GM21367 (cell line): Measurements from ENCODE around the gene TFPI.
"Not testable (repeated sequence)": the region's sequence is repeated elsewhere in the genome, so short reads cannot be mapped to it uniquely, and the experiment has no call there.

Experiments
- ATAC-seq: cut with Tn5 transposase; IDR thresholded peaks from one replicate; pipeline ENCODE4 v1.9.1; 2021; ENCODE audit not compliant: unreplicated experiment

Gene TFPI

DNA sequence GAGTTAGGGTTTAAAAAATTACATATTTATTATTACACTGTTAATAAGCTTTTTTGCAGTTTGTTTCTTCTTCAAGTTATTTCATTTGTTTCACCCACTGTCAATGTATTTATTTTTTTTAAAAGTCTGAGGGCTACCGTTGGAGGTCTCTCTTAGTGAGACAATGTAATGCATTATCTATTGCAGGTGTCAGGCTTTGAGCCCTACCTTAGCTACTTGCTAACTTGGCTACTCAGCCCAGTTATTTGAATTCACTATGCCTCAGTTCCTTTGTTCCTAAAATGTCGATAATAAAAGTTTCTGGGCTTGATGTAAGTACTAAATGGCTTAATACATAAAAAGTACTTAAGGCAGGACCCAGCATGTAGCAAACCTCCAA is 458 bp upstream of the TFPI start:
- ATAC-seq, result no peak

DNA sequence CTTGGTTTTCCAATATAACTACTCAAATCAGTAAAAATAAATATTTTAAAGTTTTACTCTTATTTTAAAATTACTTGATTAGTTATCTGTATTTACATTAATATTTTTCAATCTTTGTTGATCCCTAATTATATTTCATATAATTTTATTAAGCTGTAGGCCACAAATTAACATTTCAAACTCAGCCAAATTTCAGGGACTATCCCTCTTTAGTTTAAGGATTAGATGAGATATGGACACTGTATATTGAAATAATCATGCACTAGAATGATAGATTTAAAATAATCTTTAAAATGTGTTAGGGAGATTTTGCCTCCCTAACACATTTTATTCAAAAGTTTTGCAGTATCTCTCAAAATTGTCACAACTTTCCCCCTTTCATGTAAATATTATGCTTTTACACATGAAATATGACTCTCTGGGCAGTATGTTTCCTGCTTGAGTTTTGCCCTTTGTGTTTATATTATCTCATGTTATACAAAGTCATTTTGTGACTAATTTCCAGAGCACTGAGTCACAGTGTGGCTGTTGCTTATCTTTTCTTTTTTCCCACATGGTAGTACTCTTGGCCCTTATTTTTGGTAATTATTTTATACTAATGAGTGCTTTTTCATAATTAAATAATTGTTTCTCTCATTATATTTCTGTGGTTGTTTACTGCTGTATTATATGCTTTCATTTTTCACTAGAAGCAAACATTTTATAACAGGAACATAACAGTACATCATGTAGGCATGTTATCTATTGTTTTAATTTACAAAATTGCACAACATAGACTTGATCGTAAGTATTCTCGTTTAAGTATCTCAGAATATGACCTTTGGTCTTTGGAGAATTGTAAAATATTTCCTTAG is 1.2 kb downstream of the TFPI start:
- ATAC-seq, result no peak

DNA sequence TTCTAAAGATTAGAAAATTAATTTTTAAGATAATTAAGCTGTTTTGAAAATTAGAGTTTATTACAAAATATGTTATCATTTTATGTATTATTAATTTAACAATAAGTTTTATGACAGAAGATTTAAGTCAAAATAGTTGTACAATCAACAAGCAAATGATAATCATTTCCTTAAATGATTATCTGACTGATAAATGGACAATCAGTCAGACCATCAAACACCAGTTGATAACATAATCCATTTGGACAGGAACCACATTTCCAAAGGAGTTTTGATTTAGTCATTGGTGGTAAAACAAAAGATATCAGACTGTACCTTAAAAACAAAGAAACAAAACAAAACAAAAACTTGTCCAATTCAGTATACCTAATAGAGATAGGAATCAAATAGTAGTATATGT is 1.9 kb downstream of the TFPI start:
- ATAC-seq, result no peak

DNA sequence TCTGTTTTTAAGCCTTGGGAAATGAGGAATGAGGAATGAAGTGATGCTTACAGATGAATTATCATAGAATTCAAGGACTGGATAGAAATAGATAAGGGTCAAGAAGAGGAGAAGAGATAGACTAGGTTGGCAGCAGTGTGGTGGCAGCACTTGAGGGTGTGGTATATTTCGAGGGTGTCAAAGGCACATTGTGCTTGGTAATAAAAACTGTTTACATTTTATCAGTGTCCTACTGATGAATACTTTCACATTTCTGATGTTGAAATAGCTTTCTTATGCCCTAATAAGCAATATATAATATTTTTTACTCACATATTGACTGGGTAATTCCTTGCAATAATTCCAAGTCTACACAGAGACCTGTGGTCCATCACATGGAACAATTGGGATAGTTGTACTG is 3.4 kb downstream of the TFPI start:
- ATAC-seq, result no peak

DNA sequence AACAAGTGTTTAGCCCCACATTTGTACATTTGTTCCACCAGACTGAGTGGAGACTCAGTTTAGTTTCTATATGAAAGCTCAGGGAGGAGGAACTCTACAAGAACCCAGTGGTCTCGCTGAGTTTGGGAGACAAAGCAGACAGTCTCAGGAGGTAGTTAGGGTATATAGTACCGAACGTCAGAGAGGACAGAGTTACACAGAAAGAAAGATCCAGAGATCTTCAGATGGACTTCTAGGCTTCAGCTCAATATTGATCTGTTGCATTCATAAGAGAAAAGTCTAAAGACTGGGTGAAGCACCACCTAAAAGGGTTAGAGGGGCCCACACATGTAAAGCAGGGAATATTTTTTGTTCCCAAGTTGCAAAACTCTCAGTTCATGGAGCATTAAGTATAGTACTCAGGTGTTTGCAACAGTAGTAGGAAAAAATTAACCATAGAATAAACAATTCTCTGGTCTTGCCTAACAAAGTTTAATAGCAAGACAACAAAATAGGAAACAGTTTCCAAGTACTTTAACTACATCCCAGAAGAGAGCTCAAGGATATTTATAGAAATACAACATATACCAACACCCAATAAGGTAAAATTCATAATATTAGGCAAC is 4.2 kb downstream of the TFPI start:
- no peak for ATAC-seq

- no peak for ATAC-seq
Measured at GRCh38 chr2:187549193-187549592, 5.0 kb downstream of the TFPI start.

- ATAC-seq, result no peak
Measured at GRCh38 chr2:187548656-187549055, 5.6 kb downstream of the TFPI start.

DNA sequence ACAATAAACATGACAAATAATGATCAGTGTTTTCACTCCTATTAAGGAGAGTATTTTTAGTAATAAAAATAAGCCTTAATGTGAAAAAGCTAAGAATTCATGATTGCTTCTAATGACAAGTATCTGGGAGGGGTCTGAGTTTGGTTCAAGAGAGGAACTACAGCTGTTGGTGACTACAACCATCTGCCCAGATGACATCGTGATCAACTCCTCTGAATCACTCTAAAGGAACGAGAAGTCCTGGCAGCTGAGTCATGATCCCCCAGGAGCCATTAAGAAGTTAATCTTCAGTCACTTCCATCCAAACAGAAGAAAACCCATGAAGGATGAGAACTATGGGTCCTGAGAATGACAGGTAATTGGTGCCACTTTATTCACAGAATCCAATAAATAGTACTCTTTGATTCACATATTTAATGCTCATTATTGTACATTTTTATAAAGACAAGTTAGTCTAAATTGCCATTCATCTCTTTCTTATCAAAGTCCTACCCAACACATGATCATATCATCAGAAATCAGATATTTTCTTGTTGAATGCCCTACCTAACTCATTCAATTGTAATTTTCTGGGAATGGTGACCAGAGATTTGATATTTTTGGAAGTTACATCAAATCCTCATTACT is 6.8 kb downstream of the TFPI start:
- ATAC-seq, result no peak

DNA sequence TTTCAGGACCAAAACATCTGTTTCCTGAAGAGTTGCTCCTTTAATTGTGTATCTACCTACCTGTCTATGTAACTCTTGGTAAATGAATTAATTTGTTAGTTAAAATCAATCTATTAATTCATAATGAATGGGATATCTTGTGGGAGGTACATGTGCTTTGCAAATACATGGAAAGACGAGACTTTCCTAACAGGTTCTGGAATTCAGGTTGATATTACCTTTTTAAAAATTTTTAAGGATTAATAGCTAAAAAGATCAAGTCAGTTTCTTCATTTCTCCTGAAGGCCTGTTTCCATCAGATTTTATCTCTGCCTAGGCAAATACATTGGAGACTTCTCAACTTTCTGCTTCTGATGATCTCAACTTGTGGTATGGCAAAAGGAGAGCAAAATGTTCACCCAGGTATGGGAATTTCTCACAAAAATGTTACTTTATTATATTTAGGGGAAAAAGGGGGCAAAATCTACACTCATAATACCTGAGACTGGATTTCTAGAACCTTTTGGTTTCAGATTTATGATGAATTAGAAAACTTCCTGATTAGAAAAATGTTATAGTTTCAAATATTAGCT is 7.4 kb downstream of the TFPI start:
- no peak for ATAC-seq

GRCh38 chr2:187545238-187545751 is 8.9 kb downstream of the TFPI start:
- ATAC-seq, result no peak

- no peak for ATAC-seq
Measured at GRCh38 chr2:187544371-187545080, 9.7 kb downstream of the TFPI start.

DNA sequence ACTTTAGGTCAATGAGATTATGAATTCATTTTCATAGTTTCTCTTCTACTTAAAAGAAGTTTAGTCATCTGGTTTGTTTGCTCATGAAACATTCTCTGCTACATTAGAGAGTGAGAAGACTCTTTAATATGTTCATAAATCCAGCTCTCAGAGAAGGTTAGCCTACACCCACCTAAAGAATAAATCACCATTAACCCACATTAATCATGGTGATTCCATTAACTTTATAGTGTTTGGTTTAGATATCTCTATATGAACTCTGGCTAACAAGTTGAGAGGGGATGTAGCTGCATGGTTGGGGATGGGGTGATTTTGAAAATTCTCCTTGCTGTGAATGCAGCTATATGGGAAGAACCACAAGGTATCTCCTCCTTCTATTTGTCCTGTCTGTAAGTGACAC is 10.7 kb downstream of the TFPI start:
- ATAC-seq, result no peak

DNA sequence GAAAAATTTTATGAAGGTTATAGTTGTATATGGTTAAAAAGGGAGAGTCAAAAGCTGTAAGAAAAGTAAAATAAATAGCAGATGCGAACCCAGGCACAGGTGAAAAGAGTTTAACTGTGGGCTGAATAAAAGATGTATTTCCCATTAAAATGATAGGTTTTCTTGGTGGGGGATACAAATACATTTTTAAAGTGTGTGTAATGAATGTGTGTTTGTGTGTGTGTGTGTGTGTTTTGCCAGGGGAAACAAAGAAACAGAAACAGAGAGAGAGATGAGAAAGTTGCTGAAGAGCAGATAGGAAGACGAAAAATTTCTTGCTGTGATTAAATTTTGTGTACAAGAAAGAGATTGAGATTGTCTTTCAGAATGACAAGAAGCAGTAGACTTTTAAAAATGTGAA is 12.1 kb downstream of the TFPI start:
- ATAC-seq, result no peak

GRCh38 chr2:187541086-187542085 is 12.8 kb downstream of the TFPI start:
- ATAC-seq, result no peak

DNA sequence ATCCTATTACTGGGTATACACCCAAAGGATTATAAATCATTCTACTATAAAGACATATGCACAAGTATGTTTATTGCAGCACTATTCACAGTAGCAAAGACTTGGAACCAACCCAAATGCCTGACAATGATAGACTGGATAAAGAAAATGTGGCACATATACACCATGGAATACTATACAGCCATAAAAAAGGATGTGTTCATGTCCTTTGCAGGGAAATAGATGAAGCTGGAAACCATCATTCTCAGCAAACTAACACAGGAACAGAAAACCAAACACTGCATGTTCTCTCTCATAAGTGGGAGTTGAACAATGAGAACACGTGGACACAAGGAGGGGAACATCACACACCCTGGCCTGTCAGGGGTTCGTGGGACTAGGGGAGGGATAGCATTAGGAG is 16.0 kb downstream of the TFPI start:
- ATAC-seq, result not testable (repeated sequence)

- ATAC-seq, result not testable (repeated sequence)
Measured at GRCh38 chr2:187535381-187535780, 18.9 kb downstream of the TFPI start.

DNA sequence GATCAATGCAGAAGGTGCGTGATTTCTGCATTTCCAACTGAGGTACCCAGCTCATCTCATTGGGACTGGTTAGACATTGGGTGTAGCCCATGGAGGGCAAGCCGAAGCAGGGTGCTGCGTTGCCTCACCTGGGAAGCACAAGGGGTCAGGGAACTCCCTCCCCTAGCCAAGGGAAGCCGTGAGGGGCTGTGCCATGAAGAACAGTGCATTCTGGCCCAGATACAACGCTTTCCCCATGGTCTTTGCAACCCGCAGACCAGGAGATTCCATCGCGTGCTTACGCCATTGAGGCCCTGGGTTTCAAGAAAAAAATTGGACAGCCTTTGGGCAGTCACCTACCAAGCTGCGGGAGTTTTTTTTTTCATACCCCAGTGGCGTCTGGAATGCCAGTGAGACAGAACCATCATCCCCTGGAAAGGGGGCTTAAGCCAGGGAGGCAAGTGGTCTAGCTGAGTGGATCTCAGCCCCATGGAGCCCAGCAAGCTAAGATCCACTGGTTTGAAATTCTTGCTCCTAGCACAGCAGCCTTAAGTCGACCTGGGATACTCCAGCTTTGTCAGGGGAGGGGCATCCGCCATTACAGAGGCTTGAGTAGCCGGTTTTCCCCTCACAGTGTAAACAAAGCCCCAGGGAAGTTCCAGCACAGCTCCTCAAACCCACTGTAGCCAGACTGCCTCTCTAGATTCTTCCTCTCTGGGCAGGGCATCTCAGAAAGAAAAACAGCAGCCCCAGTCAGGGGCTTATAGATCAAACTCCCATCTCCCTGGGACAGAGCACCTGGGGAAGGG is 21.7 kb downstream of the TFPI start:
- ATAC-seq, result no peak

DNA sequence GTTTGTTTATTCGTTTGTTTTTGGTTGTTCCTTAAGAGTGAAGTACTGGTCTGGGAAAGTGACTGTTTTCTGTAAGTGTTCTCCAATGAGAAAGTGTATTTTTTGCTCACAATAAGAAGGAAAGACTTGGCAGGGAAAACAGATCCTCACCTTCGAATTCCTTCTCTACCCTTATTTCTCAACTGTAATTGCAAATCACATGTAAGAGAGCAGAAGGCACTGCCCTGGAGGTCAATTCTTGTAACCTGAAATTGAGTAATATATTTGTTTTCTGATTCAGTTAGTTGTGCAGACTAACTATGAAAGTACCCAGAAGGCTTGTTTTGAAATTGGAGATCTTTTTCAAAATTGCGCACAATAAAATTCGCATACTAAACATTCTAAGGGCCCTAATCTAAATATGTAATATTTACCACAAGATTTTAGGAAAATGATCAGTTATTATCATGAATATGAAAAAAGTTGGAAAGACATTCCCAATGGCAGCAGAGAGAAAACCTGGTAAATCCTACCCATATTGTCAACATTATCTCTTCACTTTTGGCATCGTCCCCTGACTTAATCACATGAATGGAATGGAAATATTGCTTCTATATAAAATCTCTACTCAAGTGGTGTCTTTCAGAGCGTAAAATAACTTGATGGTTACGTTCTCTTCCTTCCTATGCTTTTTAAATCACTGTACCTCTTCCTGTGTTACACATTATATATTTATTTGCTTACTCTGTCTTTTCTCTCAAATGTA is 24.1 kb downstream of the TFPI start:
- ATAC-seq, result no peak
